ENCODE measurements around the gene CHST11. TPM values are rescaled to one million over a fixed set of nuclear protein-coding genes. Genes with fewer than 3 reads are reported as not detected.

Gene CHST11
- total and polyA plus RNA-seq, 9 donors: 4.0 to 39.9 (median 20.1) TPM

GRCh38 chr12:104460973-104461698 is 4.4 kb downstream of the CHST11 start:
- no peak for DNase-seq
- intact Hi-C loops (cut with DNase I): no loop called here
- no peaks in the 10 kb centered on the region for H3K9me3 ChIP-seq
- no peaks in the 10 kb centered on the region for H3K27me3 ChIP-seq
- no peaks in the 10 kb centered on the region for H3K36me3 ChIP-seq
- H3K4me1 ChIP-seq (ENCODE audit: insufficient read depth): no peaks in the 10 kb centered on the region
- 76 to 88% (median 84%) methylated on average over 5 of the region's 5 CpGs for WGBS, 3 donors
- H3K4me3 ChIP-seq: no peak overlapping the region
- no peak for TF ChIP-seq POLR2A (IDR thresholded peaks at IDR 0.05)
- no peak for TF ChIP-seq CTCF (IDR thresholded peaks at IDR 0.05)
- no peak for TF ChIP-seq EP300 (IDR thresholded peaks at IDR 0.05)
- no peak overlapping the region for H3K27ac ChIP-seq

- no peak for DNase-seq
- H3K27ac ChIP-seq: no peak overlapping the region
- WGBS, 3 donors: 93 to 95% (median 95%) methylated on average over 1 of the region's 1 CpG
- H3K4me1 ChIP-seq (ENCODE audit: insufficient read depth): no peaks in the 10 kb centered on the region
- H3K36me3 ChIP-seq: no peaks in the 10 kb centered on the region
- intact Hi-C loops (cut with DNase I): no loop called here
- no peaks in the 10 kb centered on the region for H3K9me3 ChIP-seq
- no peak overlapping the region for H3K4me3 ChIP-seq
- TF ChIP-seq EP300 (IDR thresholded peaks at IDR 0.05) (no peak), POLR2A (IDR thresholded peaks at IDR 0.05) (no peak), CTCF (IDR thresholded peaks at IDR 0.05) (no peak)
- H3K27me3 ChIP-seq: no peaks in the 10 kb centered on the region
These were observed 5.6 kb downstream of the CHST11 start for GRCh38 chr12:104462325-104462724.

GRCh38 chr12:104462931-104463339 is 6.2 kb downstream of the CHST11 start:
- 88 to 95% (median 94%) methylated on average over 1 of the region's 1 CpG for WGBS, 3 donors
- Histone ChIP-seq H3K9me3 (no peaks in the 10 kb centered on the region), H3K27ac (no peak overlapping the region), H3K27me3 (no peaks in the 10 kb centered on the region), H3K36me3 (no peaks in the 10 kb centered on the region), H3K4me3 (no peak overlapping the region), H3K4me1 (ENCODE audit: insufficient read depth) (no peaks in the 10 kb centered on the region)
- DNase-seq: no peak
- TF ChIP-seq EP300 (IDR thresholded peaks at IDR 0.05): no peak
- no peak for TF ChIP-seq CTCF (IDR thresholded peaks at IDR 0.05)
- no peak for TF ChIP-seq POLR2A (IDR thresholded peaks at IDR 0.05)
- intact Hi-C loops (cut with DNase I): no loop called here

GRCh38 chr12:104463368-104463767 is 6.6 kb downstream of the CHST11 start:
- Histone ChIP-seq H3K9me3 (no peaks in the 10 kb centered on the region), H3K4me1 (ENCODE audit: insufficient read depth) (no peaks in the 10 kb centered on the region), H3K36me3 (no peaks in the 10 kb centered on the region), H3K27ac (no peak overlapping the region), H3K27me3 (no peaks in the 10 kb centered on the region), H3K4me3 (no peak overlapping the region)
- no peak for TF ChIP-seq POLR2A (IDR thresholded peaks at IDR 0.05)
- no peak for TF ChIP-seq EP300 (IDR thresholded peaks at IDR 0.05)
- no peak for TF ChIP-seq CTCF (IDR thresholded peaks at IDR 0.05)
- intact Hi-C loops (cut with DNase I): no loop called here
- DNase-seq: no peak
- WGBS, 3 donors: 94 to 99% (median 97%) methylated on average over 1 of the region's 1 CpG

Measured in ovary (tissue), 9 donors.